Calu3 (cell line): Measurements from ENCODE around the gene FSHR. TPM values are rescaled to one million over a fixed set of nuclear protein-coding genes. Genes with fewer than 3 reads are reported as not detected.

Experiments
- BruUV-seq: library from RNA; stranded (reverse); fragments of 400-500 nt; replicated peaks from 2 replicates; lab custom pipeline; 2021; lab: Mats Ljungman, UMichigan
- CTCF ChIA-PET: fragments of 300-600 bp; sonication (Branson Sonifier 250); formaldehyde crosslinking; loops from one replicate; lab custom pipeline; 2022; ENCODE audit warnings: antibody characterized with exemption; lab: Charles Lee
- DNase-seq: peaks from one replicate; pipeline ENCODE4 v3.0.0; 2022
- H3K27ac Mint-ChIP-seq: one replicate; pipeline ENCODE4 v1.8.0; 2022; ENCODE audit warnings: mixed read lengths; ENCODE audit not compliant: unreplicated experiment
- H3K27me3 Mint-ChIP-seq: one replicate; pipeline ENCODE4 v1.8.0; 2022; ENCODE audit warnings: mixed read lengths; ENCODE audit not compliant: unreplicated experiment
- H3K36me3 Mint-ChIP-seq: one replicate; pipeline ENCODE4 v1.8.0; 2022; ENCODE audit warnings: mild to moderate bottlenecking, moderate library complexity, mixed read lengths; ENCODE audit not compliant: insufficient read depth, unreplicated experiment
- H3K4me1 Mint-ChIP-seq: one replicate; pipeline ENCODE4 v1.8.0; 2022; ENCODE audit warnings: mild to moderate bottlenecking, low read depth, mixed read lengths; ENCODE audit not compliant: unreplicated experiment
- H3K4me3 Mint-ChIP-seq: one replicate; pipeline ENCODE4 v1.8.0; 2022; ENCODE audit warnings: mild to moderate bottlenecking, low read depth, moderate library complexity, mixed read lengths; ENCODE audit not compliant: unreplicated experiment
- H3K9me3 Mint-ChIP-seq: one replicate; pipeline ENCODE4 v1.8.0; 2022; ENCODE audit warnings: low read depth, mixed read lengths; ENCODE audit not compliant: unreplicated experiment
- intact Hi-C: fragments of 100-400 bp; cut with micrococcal nuclease; formaldehyde crosslinking; loops from one replicate; pipeline ENCODE4 v1.10.0; 2022; ENCODE audit not compliant: unreplicated experiment
- total RNA-seq: library from RNA; stranded (reverse); gene quantifications from 2 replicates; pipeline ENCODE4 v1.2.3, GENCODE V29; 2022
- TF ChIP-seq, protein P1 (sequence below): fragments of 200-600 bp; IDR thresholded peaks from one replicate; pipeline ENCODE4 v1.8.0; 2022; ENCODE audit warnings: antibody characterized with exemption; ENCODE audit not compliant: unreplicated experiment

Gene FSHR
- total RNA-seq, 1 experiment from 2014 or later = not detected

DNA sequence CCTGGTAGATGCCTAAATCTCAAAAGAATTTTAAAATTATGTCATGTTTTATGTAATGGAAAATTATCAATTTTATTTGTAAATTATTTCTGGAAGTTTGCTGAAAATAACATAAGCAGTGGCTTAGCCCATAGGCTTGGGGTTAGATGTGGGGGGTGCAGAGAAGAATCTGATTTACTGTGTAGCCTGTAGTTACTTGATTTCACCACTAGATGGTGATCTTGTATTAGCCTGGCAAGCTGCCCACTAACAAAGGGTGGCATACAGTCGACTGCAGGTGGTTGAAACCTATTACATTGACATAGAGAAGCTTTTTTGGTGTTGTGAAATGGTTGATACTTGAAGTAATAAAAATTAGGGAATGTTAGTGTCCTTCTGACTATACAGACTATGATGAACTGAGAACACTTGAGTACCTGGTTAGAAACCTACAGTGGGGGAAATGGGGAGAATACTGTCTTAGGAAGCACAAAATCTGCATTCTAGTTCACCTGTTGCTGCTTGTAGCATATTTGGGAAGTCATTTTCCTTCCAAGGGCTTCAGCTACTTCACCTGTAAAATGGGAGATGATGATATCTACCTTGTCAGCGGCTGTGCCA is 207.8 kb downstream of the FSHR start:
- CTCF ChIA-PET = interaction anchor here (0.9 to 1.8 kb wide), 3 partner anchors 14 to 1545 kb away, joined by 3 to 10 read pairs (median 4); no protein-coding TSS in a partner anchor
- no peaks in the 10 kb centered on the region for H3K4me1 Mint-ChIP-seq
- no peaks in the 10 kb centered on the region for H3K9me3 Mint-ChIP-seq
- H3K4me3 Mint-ChIP-seq = no peak overlapping the region
- peaks cover 15% of the 10 kb centered on the region for H3K27me3 Mint-ChIP-seq
- intact Hi-C loops = loop anchor here (1.0 to 10.0 kb wide), 6 partner anchors 346 to 1546 kb away; no protein-coding TSS in a partner anchor
- DNase-seq = peak; percentile 47
- no TSS peak for BruUV-seq
- TF ChIP-seq, protein P1, sequence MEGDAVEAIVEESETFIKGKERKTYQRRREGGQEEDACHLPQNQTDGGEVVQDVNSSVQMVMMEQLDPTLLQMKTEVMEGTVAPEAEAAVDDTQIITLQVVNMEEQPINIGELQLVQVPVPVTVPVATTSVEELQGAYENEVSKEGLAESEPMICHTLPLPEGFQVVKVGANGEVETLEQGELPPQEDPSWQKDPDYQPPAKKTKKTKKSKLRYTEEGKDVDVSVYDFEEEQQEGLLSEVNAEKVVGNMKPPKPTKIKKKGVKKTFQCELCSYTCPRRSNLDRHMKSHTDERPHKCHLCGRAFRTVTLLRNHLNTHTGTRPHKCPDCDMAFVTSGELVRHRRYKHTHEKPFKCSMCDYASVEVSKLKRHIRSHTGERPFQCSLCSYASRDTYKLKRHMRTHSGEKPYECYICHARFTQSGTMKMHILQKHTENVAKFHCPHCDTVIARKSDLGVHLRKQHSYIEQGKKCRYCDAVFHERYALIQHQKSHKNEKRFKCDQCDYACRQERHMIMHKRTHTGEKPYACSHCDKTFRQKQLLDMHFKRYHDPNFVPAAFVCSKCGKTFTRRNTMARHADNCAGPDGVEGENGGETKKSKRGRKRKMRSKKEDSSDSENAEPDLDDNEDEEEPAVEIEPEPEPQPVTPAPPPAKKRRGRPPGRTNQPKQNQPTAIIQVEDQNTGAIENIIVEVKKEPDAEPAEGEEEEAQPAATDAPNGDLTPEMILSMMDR = peak; percentile 80
- H3K27ac Mint-ChIP-seq = no peak overlapping the region
- H3K36me3 Mint-ChIP-seq = no peaks in the 10 kb centered on the region

DNA sequence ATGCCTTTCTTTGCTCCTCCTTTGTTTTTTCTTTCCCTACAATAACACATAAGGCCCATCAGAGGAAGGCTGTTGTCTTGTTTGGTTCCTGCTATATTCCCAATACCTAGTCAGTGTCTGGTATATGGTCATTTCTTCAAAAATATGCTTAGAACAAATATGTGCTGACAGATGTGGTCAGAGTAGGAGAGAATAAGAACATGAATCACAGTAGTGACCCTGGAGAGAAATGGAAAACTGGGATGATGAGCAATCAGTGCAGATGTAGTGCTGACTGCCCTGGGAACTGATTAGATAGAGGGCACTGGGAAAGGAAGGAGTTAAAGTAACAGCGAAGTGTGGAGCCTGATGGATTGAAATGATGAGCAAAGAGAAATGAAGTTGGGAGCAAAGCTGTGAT is 209.4 kb downstream of the FSHR start:
- DNase-seq = no peak

DNA sequence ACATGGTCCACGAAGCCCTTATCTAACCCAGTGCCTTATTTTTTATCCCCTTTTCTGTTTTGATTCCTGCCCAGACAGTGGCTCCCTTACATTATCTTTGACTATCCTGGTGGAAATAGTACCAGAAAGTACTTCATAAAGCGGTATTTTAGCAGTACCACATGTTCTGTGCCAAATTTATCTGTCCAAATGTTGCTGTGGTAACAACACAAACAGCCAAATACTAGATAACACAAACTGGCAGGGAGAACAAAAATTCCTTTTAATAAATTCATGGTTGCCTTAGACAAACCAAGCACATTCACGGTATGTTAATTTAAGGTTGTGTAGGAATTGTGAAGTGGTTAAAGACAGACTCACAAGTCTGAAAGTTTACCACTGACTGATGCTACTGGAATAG is 210.9 kb downstream of the FSHR start:
- Mint-ChIP-seq H3K27me3 (peaks cover 7% of the 10 kb centered on the region), H3K4me1 (no peaks in the 10 kb centered on the region), H3K9me3 (no peaks in the 10 kb centered on the region), H3K36me3 (no peaks in the 10 kb centered on the region), H3K4me3 (no peak overlapping the region), H3K27ac (no peak overlapping the region)
- DNase-seq = no peak
- CTCF ChIA-PET = no interaction called here
- BruUV-seq = no TSS peak
- TF ChIP-seq, protein P1 = no peak
- intact Hi-C loops = loop anchor here (10.0 kb wide), 1 partner anchor 741 kb away; no protein-coding TSS in a partner anchor

More for the DNA sequence above, 209.4 kb downstream of the FSHR start:
- intact Hi-C loops = loop anchor here (5.0 to 10.0 kb wide), 3 partner anchors 677 to 1547 kb away; no protein-coding TSS in a partner anchor
- Mint-ChIP-seq H3K4me1 (no peaks in the 10 kb centered on the region), H3K4me3 (no peak overlapping the region), H3K9me3 (no peaks in the 10 kb centered on the region), H3K36me3 (no peaks in the 10 kb centered on the region), H3K27me3 (peaks cover 14% of the 10 kb centered on the region), H3K27ac (no peak overlapping the region)
- CTCF ChIA-PET = interaction anchor here (0.7 to 1.4 kb wide), 2 partner anchors 75 to 1547 kb away, joined by 3 to 4 read pairs; no protein-coding TSS in a partner anchor
- BruUV-seq = no TSS peak
- TF ChIP-seq, protein P1 = no peak

DNA sequence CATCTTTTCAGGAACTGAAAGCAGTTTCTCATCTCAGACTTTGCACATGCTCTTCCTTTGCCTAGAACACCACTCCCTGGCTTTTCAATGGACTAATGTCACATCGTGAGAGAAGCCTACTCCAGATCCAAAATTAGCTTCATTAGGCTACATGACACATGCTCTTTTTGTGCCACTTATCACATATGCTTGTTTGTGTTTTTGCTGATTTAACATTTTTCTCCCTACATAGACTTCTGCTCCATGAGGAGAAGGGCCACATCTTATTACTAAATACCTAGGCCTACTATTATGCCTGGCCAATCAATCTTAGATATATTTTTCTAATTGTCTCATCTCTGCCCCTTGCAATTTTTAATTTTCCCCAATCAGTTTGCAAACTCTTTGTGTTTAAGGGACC is 212.4 kb downstream of the FSHR start:
- no peaks in the 10 kb centered on the region for H3K36me3 Mint-ChIP-seq
- peaks cover 15% of the 10 kb centered on the region for H3K27me3 Mint-ChIP-seq
- BruUV-seq = no TSS peak
- DNase-seq = no peak
- TF ChIP-seq, protein P1 = no peak
- intact Hi-C loops = loop anchor here (10.0 kb wide), 1 partner anchor 743 kb away; no protein-coding TSS in a partner anchor
- CTCF ChIA-PET = interaction anchor here (0.7 kb wide), 1 partner anchor 350 kb away, joined by 3 read pairs; no protein-coding TSS in a partner anchor
- no peak overlapping the region for H3K4me3 Mint-ChIP-seq
- no peak overlapping the region for H3K27ac Mint-ChIP-seq
- H3K9me3 Mint-ChIP-seq = no peaks in the 10 kb centered on the region
- no peaks in the 10 kb centered on the region for H3K4me1 Mint-ChIP-seq
